Esophagus squamous epithelium (tissue), 4 donors: ENCODE measurements around the gene TMEM161A.

Experiments
- POLR2A ChIP-seq, 4 donors: fragments of 450-650 bp; IDR thresholded peaks; one replicate each; pipeline ENCODE4 v1.6.1; 2017; ENCODE audit warnings: antibody characterized with exemption in 4 of 4, mild to moderate bottlenecking in 4 of 4, moderate library complexity in 3 of 4
- TF ChIP-seq, protein P1 (sequence below), 6 experiments: fragments of 450-650 bp in 4 of 6; fragments of 200-600 bp in 2 of 6; sonication (generic) in 2 of 6; IDR thresholded peaks; one replicate each; pipeline ENCODE4 v1.5.1; 2016 to 2019; ENCODE audit warnings: antibody characterized with exemption in 6 of 6, mild to moderate bottlenecking in 4 of 6, moderate library complexity in 4 of 6

- TF ChIP-seq, protein P1, sequence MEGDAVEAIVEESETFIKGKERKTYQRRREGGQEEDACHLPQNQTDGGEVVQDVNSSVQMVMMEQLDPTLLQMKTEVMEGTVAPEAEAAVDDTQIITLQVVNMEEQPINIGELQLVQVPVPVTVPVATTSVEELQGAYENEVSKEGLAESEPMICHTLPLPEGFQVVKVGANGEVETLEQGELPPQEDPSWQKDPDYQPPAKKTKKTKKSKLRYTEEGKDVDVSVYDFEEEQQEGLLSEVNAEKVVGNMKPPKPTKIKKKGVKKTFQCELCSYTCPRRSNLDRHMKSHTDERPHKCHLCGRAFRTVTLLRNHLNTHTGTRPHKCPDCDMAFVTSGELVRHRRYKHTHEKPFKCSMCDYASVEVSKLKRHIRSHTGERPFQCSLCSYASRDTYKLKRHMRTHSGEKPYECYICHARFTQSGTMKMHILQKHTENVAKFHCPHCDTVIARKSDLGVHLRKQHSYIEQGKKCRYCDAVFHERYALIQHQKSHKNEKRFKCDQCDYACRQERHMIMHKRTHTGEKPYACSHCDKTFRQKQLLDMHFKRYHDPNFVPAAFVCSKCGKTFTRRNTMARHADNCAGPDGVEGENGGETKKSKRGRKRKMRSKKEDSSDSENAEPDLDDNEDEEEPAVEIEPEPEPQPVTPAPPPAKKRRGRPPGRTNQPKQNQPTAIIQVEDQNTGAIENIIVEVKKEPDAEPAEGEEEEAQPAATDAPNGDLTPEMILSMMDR (IDR thresholded peaks at IDR 0.05) = no peak
- no peak for TF ChIP-seq POLR2A (IDR thresholded peaks at IDR 0.05)
Measured at GRCh38 chr19:19154768-19155494, 16.7 kb upstream of the TMEM161A start.
